HG03354 (cell line): ENCODE data around the gene ITCH.

ENCODE experiments used
- ATAC-seq: cut with Tn5 transposase; IDR thresholded peaks from one replicate; pipeline ENCODE4 v1.9.1; 2021; ENCODE audit warnings: mild to moderate bottlenecking; ENCODE audit not compliant: unreplicated experiment, poor library complexity, severe bottlenecking

ITCH gene

GRCh38 chr20:34522969-34523871 is 160.1 kb downstream of the ITCH start:
- ATAC-seq, result peak; percentile 47

GRCh38 chr20:34524426-34524825 is 161.4 kb downstream of the ITCH start:
- no peak for ATAC-seq

GRCh38 chr20:34525342-34525708 is 162.3 kb downstream of the ITCH start:
- ATAC-seq, result no peak

GRCh38 chr20:34525709-34526416 is 162.8 kb downstream of the ITCH start:
- ATAC-seq, result no peak

GRCh38 chr20:34526466-34526865 is 163.4 kb downstream of the ITCH start:
- ATAC-seq, result no peak

- ATAC-seq, result no peak
Observed at GRCh38 chr20:34527016-34527415, 163.9 kb downstream of the ITCH start.

GRCh38 chr20:34528921-34529297 is 165.8 kb downstream of the ITCH start:
- ATAC-seq, result no peak

- no peak for ATAC-seq
Observed at GRCh38 chr20:34529742-34530141, 166.7 kb downstream of the ITCH start.

- ATAC-seq, result no peak
Observed at GRCh38 chr20:34530342-34530741, 167.3 kb downstream of the ITCH start.

GRCh38 chr20:34531608-34532265 is 168.7 kb downstream of the ITCH start:
- no peak for ATAC-seq

GRCh38 chr20:34532320-34532719 is 169.2 kb downstream of the ITCH start:
- no peak for ATAC-seq

GRCh38 chr20:34532756-34533155 is 169.7 kb downstream of the ITCH start:
- no peak for ATAC-seq

- no peak for ATAC-seq
Observed at GRCh38 chr20:34534391-34535165, 171.5 kb downstream of the ITCH start.

- ATAC-seq, result no peak
Observed at GRCh38 chr20:34535301-34535840, 172.3 kb downstream of the ITCH start.

- ATAC-seq, result no peak
Observed at GRCh38 chr20:34535857-34536256, 172.8 kb downstream of the ITCH start.

GRCh38 chr20:34536798-34537394 is 173.8 kb downstream of the ITCH start:
- no peak for ATAC-seq

GRCh38 chr20:34537651-34538050 is 174.6 kb downstream of the ITCH start:
- ATAC-seq, result no peak

GRCh38 chr20:34538671-34539123 is 175.6 kb downstream of the ITCH start:
- ATAC-seq, result no peak

- no peak for ATAC-seq
Observed at GRCh38 chr20:34539756-34540155, 176.7 kb downstream of the ITCH start.
